Choroid plexus epithelial cell (primary cell): ENCODE measurements around the gene CHD3.

ENCODE experiments used
- DNase-seq: peaks from one replicate; pipeline ENCODE4 v3.0.0-alpha.2; 2010; ENCODE audit warnings: low read depth
- H3K4me3 ChIP-seq: 2 replicates; pipeline ENCODE4 v1.5.1; 2011; ENCODE audit warnings: low read depth, mild to moderate bottlenecking, control low read depth, low read length, moderate library complexity
- CTCF ChIP-seq: conservative IDR thresholded peaks from 2 replicates; pipeline ENCODE4 v1.5.1; 2011; ENCODE audit warnings: low read depth, mild to moderate bottlenecking, control low read depth, inconsistent platforms, low read length, moderate library complexity

The CHD3 gene

GRCh38 chr17:7909089-7909488 lies 20.5 kb downstream of the CHD3 start:
- no peak overlapping the region for H3K4me3 ChIP-seq
- no peak for TF ChIP-seq CTCF
- no peak for DNase-seq

- DNase-seq, result no peak
- no peak overlapping the region for H3K4me3 ChIP-seq
- no peak for TF ChIP-seq CTCF
Measured at GRCh38 chr17:7910281-7910680, 21.7 kb downstream of the CHD3 start.

GRCh38 chr17:7910711-7911110 lies 22.1 kb downstream of the CHD3 start:
- no peak for DNase-seq
- no peak for TF ChIP-seq CTCF
- no peak overlapping the region for H3K4me3 ChIP-seq

GRCh38 chr17:7911116-7911515 lies 22.5 kb downstream of the CHD3 start:
- H3K4me3 ChIP-seq, result no peak overlapping the region
- TF ChIP-seq CTCF, result no peak
- DNase-seq, result no peak

GRCh38 chr17:7912927-7913524 lies 24.4 kb downstream of the CHD3 start:
- DNase-seq, result peak; percentile 87
- no peak overlapping the region for H3K4me3 ChIP-seq
- peak; percentile 70 for TF ChIP-seq CTCF

GRCh38 chr17:7915179-7915610 lies 26.6 kb downstream of the CHD3 start:
- no peak for TF ChIP-seq CTCF
- H3K4me3 ChIP-seq, result peak overlapping the region; percentile 63
- DNase-seq, result peak; percentile 63
